HG03378 (cell line): Measurements from ENCODE around the gene SYCN.
"Not testable (repeated sequence)": the region's sequence is repeated elsewhere in the genome, so short reads cannot be mapped to it uniquely, and the experiment has no call there.

ENCODE experiments used
- ATAC-seq: cut with Tn5 transposase; IDR thresholded peaks from one replicate; pipeline ENCODE4 v1.9.1; 2021; ENCODE audit warnings: mild to moderate bottlenecking, moderate library complexity; ENCODE audit not compliant: unreplicated experiment

The SYCN gene

GRCh38 chr19:39230096-39230764 is 26.2 kb upstream of the SYCN start:
- ATAC-seq: no peak

DNA sequence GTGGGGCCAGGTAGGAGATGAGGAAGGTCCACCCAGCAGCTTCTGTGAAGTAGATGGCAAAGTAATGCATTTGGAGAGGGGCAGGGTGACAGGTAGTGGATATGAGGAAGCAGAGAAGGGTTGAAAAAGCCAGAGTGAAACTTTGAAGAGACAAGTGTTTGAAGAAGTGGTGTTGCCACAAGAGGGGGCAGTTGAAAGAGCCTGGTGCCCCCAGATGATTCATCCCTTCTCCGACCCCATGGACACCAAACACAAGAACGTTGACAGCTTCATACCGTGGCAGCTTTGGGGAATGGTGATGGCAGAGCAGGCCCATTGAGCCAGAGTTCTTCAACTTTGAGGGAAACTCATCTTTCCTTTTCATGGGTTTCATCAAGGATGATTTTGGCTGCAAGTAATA is 20.8 kb upstream of the SYCN start:
- no peak for ATAC-seq

DNA sequence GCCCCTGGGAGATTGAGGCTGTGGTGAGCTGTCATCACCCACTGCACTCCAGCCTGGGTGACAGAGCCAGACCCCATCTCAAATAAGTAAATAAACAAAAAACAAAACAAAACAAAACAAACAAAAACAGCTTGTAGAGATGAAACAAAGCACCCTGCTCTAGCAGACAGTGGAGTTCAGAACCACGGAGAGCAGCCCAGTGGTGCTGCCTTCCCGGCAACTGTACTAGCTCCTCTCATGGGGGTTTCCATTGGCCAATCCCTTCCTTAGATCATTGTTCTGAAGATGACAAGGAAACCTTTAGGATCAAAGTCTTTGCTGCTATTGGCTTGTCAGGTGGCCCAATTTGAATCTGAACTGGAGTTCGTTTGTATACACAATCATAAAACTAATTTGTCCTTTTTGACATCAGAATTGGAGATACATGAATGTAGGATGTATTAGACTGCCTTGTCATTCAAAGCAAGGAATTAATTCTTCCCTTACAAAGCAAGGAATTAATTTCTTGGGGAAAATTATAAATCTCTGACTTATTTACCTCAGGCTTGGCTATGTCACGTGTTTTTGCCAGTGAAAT is 19.7 kb upstream of the SYCN start:
- ATAC-seq: no peak

GRCh38 chr19:39219108-39219507 is 15.0 kb upstream of the SYCN start:
- not testable (repeated sequence) for ATAC-seq

DNA sequence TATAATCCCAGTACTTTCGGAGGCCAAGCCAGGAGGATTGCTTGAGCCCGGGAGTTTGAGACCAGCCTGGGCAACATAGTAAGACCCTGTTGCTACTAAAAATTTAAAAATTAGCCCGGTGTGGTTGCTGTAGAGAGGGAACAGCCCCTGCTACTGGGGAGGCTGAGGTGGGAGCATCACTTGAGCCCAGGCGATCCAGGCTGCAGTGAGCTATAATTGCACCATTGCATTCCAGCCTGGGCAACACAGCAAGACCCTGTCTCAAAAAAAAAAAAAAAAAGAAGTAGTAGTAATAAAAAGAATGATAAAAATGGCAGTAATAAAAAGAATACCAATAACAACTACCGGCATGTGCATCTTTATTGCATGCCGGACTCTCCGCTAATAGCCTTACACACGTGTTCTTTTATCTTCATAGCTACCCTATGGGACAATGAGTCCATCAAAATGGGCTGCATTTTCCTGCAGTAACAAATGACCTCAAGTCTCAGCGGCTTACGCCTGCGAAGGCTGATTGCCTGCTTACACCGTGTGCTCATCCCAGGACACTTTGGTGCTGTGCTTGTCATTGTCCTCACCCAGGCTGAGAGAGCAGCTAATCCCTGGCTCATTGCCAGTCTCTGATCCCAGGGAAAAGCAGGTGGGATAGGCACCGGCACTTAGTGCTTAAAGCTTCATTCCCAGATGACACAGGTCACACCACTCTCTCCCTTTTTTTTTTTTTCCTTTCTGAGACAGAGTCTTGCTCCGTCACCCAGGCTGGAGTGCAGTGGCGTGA is 14.4 kb upstream of the SYCN start:
- ATAC-seq: no peak

GRCh38 chr19:39217094-39217493 is 13.0 kb upstream of the SYCN start:
- no peak for ATAC-seq

GRCh38 chr19:39215323-39215722 is 11.3 kb upstream of the SYCN start:
- ATAC-seq: not testable (repeated sequence)

DNA sequence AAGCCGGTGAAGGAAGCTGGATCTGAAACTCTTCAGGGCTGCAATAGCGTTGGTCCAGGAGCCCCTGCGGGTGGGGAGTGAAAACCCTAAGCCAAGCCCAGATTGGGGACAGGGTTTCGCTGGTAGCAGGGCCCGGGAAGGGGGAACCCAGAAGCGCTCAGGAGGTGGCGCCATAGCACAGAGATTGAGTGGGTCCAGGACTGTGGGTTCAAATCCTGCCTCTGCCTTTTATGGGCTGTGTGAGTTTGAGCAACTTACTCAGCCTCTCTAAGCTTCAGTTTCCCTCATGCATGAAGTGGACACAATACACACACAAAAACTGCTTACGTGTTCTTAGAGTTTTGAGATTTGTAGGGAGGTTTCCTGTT is 8.3 kb upstream of the SYCN start:
- ATAC-seq: no peak

DNA sequence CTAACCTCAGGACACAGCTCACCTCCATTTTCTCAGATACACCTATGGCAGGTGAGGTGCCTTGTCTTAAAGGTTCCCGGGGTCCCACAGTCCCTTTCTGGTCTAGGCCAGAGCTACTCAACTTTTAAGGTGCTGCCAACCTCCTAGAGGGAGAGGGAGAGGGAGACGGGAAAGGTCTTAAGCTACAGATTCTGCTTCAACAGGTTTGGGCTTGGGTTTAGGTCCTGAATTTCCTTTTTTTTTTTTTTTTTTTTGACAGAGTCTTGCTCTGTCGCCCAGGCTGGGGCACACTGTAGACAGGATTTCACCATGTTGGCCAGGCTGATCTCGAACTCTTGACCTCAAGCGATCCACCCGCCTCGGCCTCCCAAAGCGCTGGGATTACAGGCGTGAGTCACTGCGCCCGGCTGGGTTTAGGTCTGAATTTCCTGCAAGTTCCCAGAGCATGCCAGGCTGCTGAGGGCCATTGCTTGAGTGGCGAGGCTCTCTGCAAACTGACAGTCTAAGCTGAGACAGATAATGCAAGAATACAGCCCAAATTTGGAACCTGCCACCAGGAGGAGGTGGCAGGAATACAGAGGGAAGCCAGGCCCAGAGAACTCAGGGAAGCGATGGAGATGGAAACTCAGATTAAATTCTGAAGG is 7.8 kb upstream of the SYCN start:
- no peak for ATAC-seq

DNA sequence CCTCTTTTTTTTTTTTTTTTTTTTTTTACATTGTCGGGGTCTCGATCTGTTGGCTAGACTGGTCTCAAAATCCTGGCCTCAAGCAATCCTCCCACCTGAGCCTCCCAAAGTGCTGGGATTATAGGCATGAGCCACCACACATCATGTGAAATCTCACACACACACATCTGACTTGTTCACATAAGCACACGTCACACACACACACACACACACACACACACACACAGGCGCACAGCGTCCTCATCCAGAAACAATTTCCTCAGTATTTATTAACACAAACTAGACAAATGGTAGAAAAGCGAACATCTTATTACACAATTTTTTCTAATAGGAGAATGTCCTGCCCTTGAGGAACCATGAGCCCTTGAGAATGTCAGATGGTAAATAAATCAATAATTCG is 5.1 kb upstream of the SYCN start:
- no peak for ATAC-seq

DNA sequence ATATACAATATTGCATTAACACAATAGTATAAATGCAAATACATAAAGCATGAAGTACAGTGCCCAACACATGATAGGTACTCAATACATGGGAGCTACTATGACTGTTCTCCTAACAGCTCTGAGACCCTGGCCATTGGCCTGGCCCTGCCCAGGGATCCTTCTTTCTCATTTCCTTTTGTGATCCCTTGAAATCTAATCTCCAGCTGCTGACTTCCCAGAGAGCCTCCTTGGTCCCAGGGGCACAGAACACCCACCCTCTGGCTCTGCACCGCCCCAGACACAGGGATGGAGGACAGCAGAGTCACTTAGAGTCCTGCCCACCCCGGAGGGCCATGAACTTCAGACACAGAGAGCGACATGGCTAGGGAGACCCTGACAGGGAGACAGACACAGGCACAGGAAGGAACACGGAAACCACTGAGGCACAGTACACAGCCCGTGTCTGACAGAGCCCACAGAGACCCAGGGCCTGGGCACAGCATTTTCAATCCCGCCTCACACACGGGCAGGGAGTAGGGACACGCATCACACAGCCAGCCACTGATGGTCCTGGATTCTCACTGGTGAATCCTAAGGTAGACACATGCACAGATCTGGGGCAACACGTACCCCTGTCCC is 4.2 kb upstream of the SYCN start:
- no peak for ATAC-seq

GRCh38 chr19:39207293-39207836 is 3.3 kb upstream of the SYCN start:
- no peak for ATAC-seq

DNA sequence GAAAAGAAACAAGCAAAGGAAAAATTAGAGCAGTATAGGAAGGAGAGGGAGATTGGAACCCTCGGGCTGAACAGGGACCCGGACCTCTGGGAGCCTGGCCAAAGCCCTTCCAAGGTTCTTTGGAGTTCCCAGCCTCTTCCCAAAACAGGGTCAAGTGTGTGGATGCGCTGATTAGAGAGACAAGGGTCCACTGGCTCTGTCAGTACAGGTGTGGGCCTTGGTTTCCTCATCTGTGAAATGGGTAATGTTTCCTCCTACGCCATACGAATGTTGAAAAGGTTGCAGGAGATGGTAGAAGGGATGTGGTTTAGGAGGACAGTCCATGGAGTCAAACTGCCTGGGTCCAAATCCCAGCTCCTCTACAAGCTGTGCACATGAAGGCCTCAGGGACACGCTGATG is 2.1 kb upstream of the SYCN start:
- no peak for ATAC-seq

GRCh38 chr19:39205449-39205764 is 1.3 kb upstream of the SYCN start:
- ATAC-seq: no peak

- no peak for ATAC-seq
Observed at GRCh38 chr19:39202998-39203355, 1.1 kb downstream of the SYCN start.

DNA sequence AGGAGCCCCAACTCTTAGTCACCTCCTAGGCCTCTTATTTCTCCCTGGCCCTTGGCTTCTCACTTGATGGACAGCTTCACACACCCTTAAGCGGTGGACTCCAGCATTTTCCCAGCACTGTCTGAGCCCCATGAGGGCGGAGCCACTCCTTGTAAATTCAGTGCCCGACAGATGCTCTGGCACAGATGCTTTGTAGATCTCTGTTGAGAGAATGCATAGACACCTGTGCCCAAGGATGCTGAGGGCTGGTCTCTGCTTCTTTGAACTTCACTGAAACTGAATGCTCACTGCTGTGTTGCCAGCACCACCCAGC is 3.3 kb downstream of the SYCN start:
- ATAC-seq: no peak

DNA sequence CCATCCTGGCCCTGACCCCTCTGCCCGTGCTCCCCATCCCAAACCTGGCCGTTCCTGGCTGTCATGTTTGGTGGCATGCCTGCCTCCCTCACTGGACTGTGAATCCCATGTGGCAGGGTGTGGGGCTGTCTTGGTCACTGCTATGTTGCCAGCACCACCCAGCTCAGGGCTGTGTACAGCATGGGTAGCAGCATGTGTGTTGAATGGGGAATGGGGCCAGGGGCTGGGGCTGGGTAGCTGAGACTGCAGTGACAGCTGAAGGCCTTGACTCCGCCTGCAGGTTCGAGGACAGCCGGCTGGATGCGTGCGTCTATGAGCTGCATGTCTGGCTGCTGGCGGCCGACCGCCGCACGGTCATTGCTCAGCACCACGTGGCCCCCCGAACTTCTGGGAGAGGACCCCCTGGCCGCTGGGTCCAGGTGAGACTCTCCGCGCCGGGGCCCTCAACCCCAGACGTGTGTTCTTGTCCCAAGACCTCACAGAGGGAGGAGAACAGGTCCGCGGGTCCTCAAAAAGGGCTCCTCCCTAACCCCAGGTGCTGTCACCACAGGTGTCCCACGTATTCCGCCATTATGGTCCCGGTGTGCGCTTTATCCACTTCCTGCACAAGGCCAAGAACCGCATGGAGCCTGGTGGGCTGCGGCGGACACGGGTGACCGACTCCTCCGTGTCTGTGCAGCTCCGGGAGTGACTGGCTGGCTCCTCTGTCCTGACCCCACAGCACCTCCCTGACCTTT is 3.8 kb downstream of the SYCN start:
- ATAC-seq: no peak

DNA sequence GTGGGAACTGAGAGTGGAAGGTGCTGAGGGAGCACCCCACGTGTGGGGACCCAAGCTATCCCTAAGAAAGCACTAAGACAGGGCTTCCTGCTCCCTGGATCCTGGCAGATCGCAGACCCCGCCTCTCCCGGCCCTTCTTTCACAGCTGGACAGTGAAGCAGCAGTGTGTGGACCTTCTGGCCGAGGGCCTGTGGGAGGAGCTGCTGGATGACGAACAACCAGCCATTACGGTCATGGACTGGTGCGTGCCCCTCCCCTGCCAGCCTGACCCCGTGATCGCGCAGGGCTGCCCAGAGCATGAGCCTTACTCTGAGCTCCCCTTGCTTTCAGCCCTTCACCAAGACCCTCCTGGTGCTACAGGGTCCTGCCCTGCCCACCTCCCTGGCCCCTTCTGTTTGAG is 5.0 kb downstream of the SYCN start:
- no peak for ATAC-seq

DNA sequence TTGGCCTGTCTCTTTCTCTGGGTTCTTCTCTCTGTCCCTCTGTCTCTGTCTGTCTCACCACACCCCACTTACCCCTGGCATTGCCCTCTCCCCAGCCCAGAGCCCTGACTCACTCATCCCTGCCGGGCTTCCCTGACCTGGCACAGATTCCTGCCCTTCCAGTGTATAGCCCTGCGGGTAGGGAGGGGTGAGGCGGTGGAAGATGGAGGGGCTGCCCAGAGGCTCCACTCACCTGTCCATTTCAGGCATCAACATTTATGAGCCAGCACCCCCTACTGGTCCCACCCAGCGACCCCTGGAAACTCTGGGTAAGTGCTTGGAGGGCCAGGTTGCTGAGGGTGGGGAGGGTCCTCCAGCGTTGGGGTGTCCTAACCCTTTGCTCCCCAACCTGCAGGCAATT is 6.3 kb downstream of the SYCN start:
- no peak for ATAC-seq

DNA sequence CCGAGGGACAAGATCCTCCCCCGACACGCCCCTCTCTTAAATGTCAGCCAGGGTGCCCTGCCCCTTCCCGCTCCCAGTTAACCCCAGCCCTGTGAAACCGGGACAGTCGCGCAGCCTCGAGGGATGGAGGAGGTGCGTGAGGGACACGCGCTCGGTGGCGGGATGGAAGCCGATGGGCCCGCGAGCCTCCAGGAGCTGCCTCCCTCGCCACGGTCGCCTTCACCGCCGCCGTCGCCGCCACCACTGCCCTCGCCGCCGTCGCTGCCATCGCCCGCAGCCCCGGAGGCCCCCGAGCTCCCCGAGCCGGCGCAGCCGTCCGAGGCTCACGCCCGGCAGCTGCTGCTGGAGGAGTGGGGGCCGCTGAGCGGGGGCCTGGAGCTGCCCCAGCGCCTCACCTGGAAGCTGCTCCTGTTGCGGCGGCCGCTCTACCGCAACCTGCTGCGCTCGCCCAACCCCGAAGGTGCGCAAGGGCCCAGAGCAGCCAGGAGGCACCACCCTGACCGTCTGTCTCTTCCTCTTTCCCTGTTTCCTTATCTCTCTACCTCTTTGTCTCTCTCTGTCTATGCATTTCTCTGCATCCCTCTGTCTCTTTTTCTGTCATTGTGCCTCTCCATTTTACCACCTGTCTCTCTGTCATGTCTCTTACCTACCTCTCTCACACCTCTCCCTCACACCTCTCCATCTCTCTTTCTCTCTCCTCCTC is 7.1 kb downstream of the SYCN start, which contains the start of gene NCCRP1:
Gene NCCRP1 (plus strand): TSS at position 105 of the 703 bp plus-strand sequence. CDS start 19 bp downstream, at position 124.
- no peak for ATAC-seq
